Lower leg skin (tissue), 3 donors: ENCODE measurements around the gene USP30.

Experiments used
- CTCF ChIP-seq, 3 donors: fragments of 450-650 bp; IDR thresholded peaks; one replicate each; pipeline ENCODE4 v1.5.1; 2016; ENCODE audit warnings: antibody characterized with exemption in 3 of 3, mild to moderate bottlenecking in 3 of 3, moderate library complexity in 2 of 3
- POLR2A ChIP-seq, 2 donors: fragments of 450-650 bp; IDR thresholded peaks; one replicate each; pipeline ENCODE4 v1.6.1; 2016 to 2017; ENCODE audit warnings: antibody characterized with exemption in 2 of 2, mild to moderate bottlenecking in 1 of 2, moderate library complexity in 1 of 2

GRCh38 chr12:109009766-109010165 is 42.6 kb upstream of the USP30 start:
- TF ChIP-seq CTCF (IDR thresholded peaks at IDR 0.05) (no peak), POLR2A (IDR thresholded peaks at IDR 0.05) (no peak)
